Trophoblast cell (in vitro differentiated cells and primary cell): ENCODE measurements around the gene CSNK2A1.

Source experiments
- DNase-seq, 2 donors: peaks; one replicate each; pipeline ENCODE4 v3.0.0-alpha.2; 2016
- H2AFZ ChIP-seq: 2 replicates; pipeline ENCODE4 v1.6.1; 2013; ENCODE audit warnings: low read length, moderate library complexity, mild to moderate bottlenecking; ENCODE audit not compliant: insufficient read depth, poor library complexity
- H2AK5ac ChIP-seq: 2 replicates; pipeline ENCODE4 v1.6.1; 2013; ENCODE audit warnings: mild to moderate bottlenecking, low read length
- H2BK120ac ChIP-seq: 2 replicates; pipeline ENCODE4 v1.6.1; 2013; ENCODE audit warnings: low read length, mild to moderate bottlenecking, moderate library complexity; ENCODE audit not compliant: insufficient read depth, poor library complexity
- H2BK12ac ChIP-seq: 2 replicates; pipeline ENCODE4 v1.6.1; 2013; ENCODE audit warnings: mild to moderate bottlenecking, low read length, moderate library complexity
- H2BK5ac ChIP-seq: 2 replicates; pipeline ENCODE4 v1.6.1; 2013; ENCODE audit warnings: low read length, low read depth, moderate library complexity, mild to moderate bottlenecking; ENCODE audit not compliant: poor library complexity
- H3K14ac ChIP-seq: 2 replicates; pipeline ENCODE4 v1.6.1; 2013; ENCODE audit warnings: mild to moderate bottlenecking, low read length
- H3K18ac ChIP-seq: 2 replicates; pipeline ENCODE4 v1.6.1; 2013; ENCODE audit warnings: mild to moderate bottlenecking, low read length
- H3K23ac ChIP-seq: 2 replicates; pipeline ENCODE4 v1.6.1; 2013; ENCODE audit warnings: low read length
- H3K27ac ChIP-seq: 2 replicates; pipeline ENCODE4 v1.5.1; 2013; ENCODE audit warnings: low read depth, mild to moderate bottlenecking, inconsistent platforms, low read length, moderate library complexity
- H3K27me3 ChIP-seq: 2 replicates; pipeline ENCODE4 v1.6.1; 2013; ENCODE audit warnings: inconsistent platforms, mild to moderate bottlenecking, low read length, moderate library complexity; ENCODE audit not compliant: insufficient read depth
- H3K36me3 ChIP-seq, 2 experiments: 1 replicate in 1 of 2; 2 replicates in 1 of 2; pipeline ENCODE4 v1.6.1; 2013; ENCODE audit warnings: low read length in 2 of 2, mild to moderate bottlenecking in 2 of 2, moderate library complexity in 1 of 2; ENCODE audit not compliant: insufficient read depth in 2 of 2, control insufficient read depth in 1 of 2
- H3K4ac ChIP-seq: 2 replicates; pipeline ENCODE4 v1.6.1; 2013; ENCODE audit warnings: low read depth, mild to moderate bottlenecking, low read length, moderate library complexity
- H3K4me1 ChIP-seq, 2 experiments: 1 replicate in 1 of 2; 2 replicates in 1 of 2; pipeline ENCODE4 v1.6.1; 2013; ENCODE audit warnings: low read length in 2 of 2, mild to moderate bottlenecking in 2 of 2, moderate library complexity in 1 of 2; ENCODE audit not compliant: insufficient read depth in 2 of 2, control insufficient read depth in 1 of 2
- H3K4me2 ChIP-seq: 2 replicates; pipeline ENCODE4 v1.6.1; 2013; ENCODE audit warnings: inconsistent platforms, mild to moderate bottlenecking, low read length, moderate library complexity
- H3K4me3 ChIP-seq: 2 replicates; pipeline ENCODE4 v1.5.1; 2013; ENCODE audit warnings: mild to moderate bottlenecking, low read depth, low read length, inconsistent platforms
- H3K79me1 ChIP-seq: one replicate; pipeline ENCODE4 v1.6.1; 2013; ENCODE audit warnings: low read length
- H3K79me2 ChIP-seq: 2 replicates; pipeline ENCODE4 v1.6.1; 2013; ENCODE audit warnings: low read length, mild to moderate bottlenecking; ENCODE audit not compliant: control insufficient read depth, insufficient read depth, poor library complexity
- H3K9ac ChIP-seq: 2 replicates; pipeline ENCODE4 v1.6.1; 2013; ENCODE audit warnings: mild to moderate bottlenecking, low read length
- H3K9me3 ChIP-seq: 2 replicates; pipeline ENCODE4 v1.6.1; 2013; ENCODE audit warnings: low read depth, mild to moderate bottlenecking, control low read depth, inconsistent platforms, low read length; ENCODE audit not compliant: insufficient read depth
- H4K12ac ChIP-seq: 2 replicates; pipeline ENCODE4 v1.6.1; 2013; ENCODE audit warnings: low read depth, mild to moderate bottlenecking, low read length, moderate library complexity
- H4K8ac ChIP-seq: 2 replicates; pipeline ENCODE4 v1.6.1; 2013; ENCODE audit warnings: low read depth, mild to moderate bottlenecking, low read length, moderate library complexity
- H4K91ac ChIP-seq: one replicate; pipeline ENCODE4 v1.6.1; 2013; ENCODE audit warnings: low read depth, mild to moderate bottlenecking, low read length, moderate library complexity
- WGBS: extraction: QIAGEN DNeasy Blood & Tissue Kit; methylation state at CpG from one replicate; pipeline ENCODE4 v1.1.7; 2013; ENCODE audit warnings: missing lambda C conversion rate; ENCODE audit not compliant: insufficient read length, insufficient coverage; ENCODE audit errors: extremely low coverage; 5-methylcytosine and 5-hydroxymethylcytosine counted together

The CSNK2A1 gene

DNA sequence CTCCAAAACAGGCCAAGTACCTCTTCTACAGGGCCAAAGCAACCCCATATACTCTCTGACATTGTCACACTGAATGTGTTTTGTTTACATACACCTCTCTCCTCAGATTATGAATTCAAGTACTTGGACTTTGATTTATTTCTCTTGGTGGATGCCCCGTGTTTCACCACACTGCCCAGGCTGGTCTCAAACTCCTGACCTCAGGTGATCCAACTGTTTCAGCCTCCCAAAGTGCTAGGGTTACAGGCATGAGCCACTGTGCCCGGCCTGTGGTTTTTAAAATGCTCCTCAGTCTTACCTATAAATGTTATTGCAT, 16.1 kb downstream of the CSNK2A1 start:
- peaks cover 5% of the 10 kb centered on the region for H3K79me2 ChIP-seq
- no peaks in the 10 kb centered on the region for H3K79me1 ChIP-seq
- H3K4me3 ChIP-seq, result no peak overlapping the region
- H3K14ac ChIP-seq, result no peak overlapping the region
- no peak overlapping the region for H2AK5ac ChIP-seq
- no peak overlapping the region for H3K4me2 ChIP-seq
- no peak for DNase-seq
- H3K18ac ChIP-seq, result no peak overlapping the region
- H3K36me3 ChIP-seq, result peaks cover 20 to 26% of the 10 kb centered on the region in 2 experiments
- H3K9me3 ChIP-seq, result no peaks in the 10 kb centered on the region
- no peaks in the 10 kb centered on the region for H3K4me1 ChIP-seq
- no peak overlapping the region for H3K9ac ChIP-seq
- H3K4ac ChIP-seq, result peak overlapping the region; percentile 57
- no peak overlapping the region for H3K23ac ChIP-seq
- no peak overlapping the region for H2BK12ac ChIP-seq
- no peak overlapping the region for H2BK120ac ChIP-seq
- H4K8ac ChIP-seq, result no peak overlapping the region
- H4K91ac ChIP-seq, result no peak overlapping the region
- H3K27ac ChIP-seq, result no peak overlapping the region
- WGBS, result no CpG with 5 or more reads among the region's 2 CpGs
- no peaks in the 10 kb centered on the region for H3K27me3 ChIP-seq
- H2BK5ac ChIP-seq, result no peak overlapping the region
- H4K12ac ChIP-seq, result no peak overlapping the region
- H2AFZ ChIP-seq, result no peak overlapping the region

DNA sequence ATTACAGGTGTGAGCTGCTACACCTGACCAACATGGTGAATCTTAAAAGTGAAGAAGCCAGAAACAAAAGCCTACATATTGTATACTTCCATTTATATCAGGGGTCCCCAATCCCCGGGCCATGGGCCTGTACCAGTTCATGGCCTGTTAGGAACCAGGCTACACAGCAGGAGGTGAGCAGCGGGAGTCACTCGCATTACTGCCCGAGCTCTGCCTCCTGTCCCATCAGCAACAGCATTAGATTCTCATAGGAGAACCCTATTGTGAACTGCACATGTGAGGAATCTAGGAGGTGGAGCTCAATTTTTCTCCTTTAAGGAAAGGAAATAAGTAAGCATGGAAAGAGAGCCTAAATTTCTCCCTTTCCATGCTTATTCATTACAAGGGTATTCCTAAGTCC, 21.7 kb downstream of the CSNK2A1 start:
- H3K79me2 ChIP-seq, result peaks cover 2% of the 10 kb centered on the region
- H4K91ac ChIP-seq, result no peak overlapping the region
- H3K4me1 ChIP-seq, result peaks cover 2% of the 10 kb centered on the region in 2 experiments
- no peak overlapping the region for H3K4ac ChIP-seq
- H4K8ac ChIP-seq, result no peak overlapping the region
- H2AFZ ChIP-seq, result no peak overlapping the region
- no peak overlapping the region for H3K9ac ChIP-seq
- H2BK5ac ChIP-seq, result no peak overlapping the region
- H3K23ac ChIP-seq, result no peak overlapping the region
- H3K27ac ChIP-seq, result no peak overlapping the region
- no peak overlapping the region for H3K4me3 ChIP-seq
- H3K4me2 ChIP-seq, result no peak overlapping the region
- no peak overlapping the region for H3K18ac ChIP-seq
- H2BK12ac ChIP-seq, result no peak overlapping the region
- H3K27me3 ChIP-seq, result no peaks in the 10 kb centered on the region
- no peak overlapping the region for H4K12ac ChIP-seq
- H3K79me1 ChIP-seq, result no peaks in the 10 kb centered on the region
- no peak overlapping the region for H3K14ac ChIP-seq
- H3K9me3 ChIP-seq, result no peaks in the 10 kb centered on the region
- DNase-seq, result no peak
- no peak overlapping the region for H2AK5ac ChIP-seq
- no CpG with 5 or more reads among the region's 4 CpGs for WGBS
- no peak overlapping the region for H2BK120ac ChIP-seq
- H3K36me3 ChIP-seq, result peaks cover 15 to 24% of the 10 kb centered on the region in 2 experiments

DNA sequence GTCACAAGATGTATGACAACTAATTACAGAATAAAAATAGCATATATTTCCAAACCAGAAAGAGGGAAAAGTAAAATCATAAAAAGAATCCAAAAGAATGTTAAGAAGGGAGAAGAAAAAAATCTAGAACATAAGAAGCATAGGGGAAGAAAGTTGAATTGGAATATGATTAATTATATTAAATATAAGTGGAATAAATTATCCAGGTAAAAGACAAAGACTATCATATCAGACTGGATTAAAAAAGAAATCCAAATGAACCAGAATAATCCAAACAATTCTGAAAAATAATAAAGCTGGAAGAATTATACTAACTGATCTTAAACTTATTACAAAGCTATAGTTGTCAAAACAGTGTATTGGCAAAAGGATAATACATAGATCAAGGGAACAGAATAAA, 23.6 kb downstream of the CSNK2A1 start:
- DNase-seq, result no peak
- Histone ChIP-seq H3K9ac (no peak overlapping the region), H4K8ac (no peak overlapping the region), H3K27ac (no peak overlapping the region), H2AFZ (no peak overlapping the region), H3K27me3 (no peaks in the 10 kb centered on the region), H3K79me2 (peaks cover 2% of the 10 kb centered on the region), H4K91ac (no peak overlapping the region), H3K79me1 (no peaks in the 10 kb centered on the region), H3K23ac (no peak overlapping the region), H3K4ac (no peak overlapping the region), H3K18ac (no peak overlapping the region), H3K14ac (no peak overlapping the region), H3K4me2 (no peak overlapping the region), H2BK5ac (no peak overlapping the region), H2BK120ac (no peak overlapping the region), H3K4me1 (peaks cover 2 to 4% of the 10 kb centered on the region in 2 experiments), H3K9me3 (no peaks in the 10 kb centered on the region), H3K36me3 (peaks cover 7 to 15% of the 10 kb centered on the region in 2 experiments), H4K12ac (no peak overlapping the region), H2AK5ac (no peak overlapping the region), H3K4me3 (no peak overlapping the region), H2BK12ac (no peak overlapping the region)

DNA sequence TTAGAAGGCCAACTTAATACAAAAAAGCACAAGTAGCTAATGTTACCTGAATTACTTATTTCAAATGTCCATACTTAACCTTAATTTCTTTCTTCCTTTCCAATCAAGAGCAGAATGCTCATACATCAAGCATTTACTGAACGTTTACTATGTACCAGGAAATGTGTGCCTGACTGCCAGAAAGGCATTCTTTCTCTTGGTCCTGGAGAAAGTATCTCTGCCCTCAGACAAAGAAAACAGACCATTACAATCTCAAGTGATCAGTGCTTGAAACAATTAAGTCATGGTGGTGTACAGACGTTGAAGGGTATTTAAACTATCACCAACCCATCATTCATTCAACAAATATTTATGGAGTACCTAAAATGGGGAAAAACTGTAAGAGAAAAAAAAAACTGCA, 26.4 kb downstream of the CSNK2A1 start:
- Histone ChIP-seq H4K91ac (no peak overlapping the region), H3K9ac (no peak overlapping the region), H3K23ac (no peak overlapping the region), H3K4me1 (peaks cover 2 to 7% of the 10 kb centered on the region in 2 experiments), H3K4me3 (no peak overlapping the region), H3K79me1 (no peaks in the 10 kb centered on the region), H3K79me2 (peaks cover 5% of the 10 kb centered on the region), H3K9me3 (no peaks in the 10 kb centered on the region), H2AK5ac (no peak overlapping the region), H3K14ac (no peak overlapping the region), H4K12ac (no peak overlapping the region), H3K18ac (no peak overlapping the region), H3K4ac (no peak overlapping the region), H2AFZ (no peak overlapping the region), H4K8ac (no peak overlapping the region), H3K27ac (peak overlapping the region; percentile 49), H2BK120ac (no peak overlapping the region), H3K27me3 (no peaks in the 10 kb centered on the region), H2BK5ac (no peak overlapping the region), H3K36me3 (peaks cover 6 to 7% of the 10 kb centered on the region in 2 experiments), H2BK12ac (no peak overlapping the region), H3K4me2 (no peak overlapping the region)
- no CpG with 5 or more reads among the region's 2 CpGs for WGBS
- peak in 1 of 2 donors; percentile 49 for DNase-seq
